GM10266 (cell line): ENCODE measurements around the gene PARL.

ENCODE experiments used
- DNase-seq: peaks from one replicate; pipeline ENCODE4 v3.0.0; 2012; ENCODE audit errors: extremely low spot score
- TF ChIP-seq, protein P1 (sequence below): IDR thresholded peaks from 2 replicates; pipeline ENCODE4 v1.5.1; 2012; ENCODE audit warnings: mild to moderate bottlenecking, low read depth; ENCODE audit not compliant: control insufficient read depth, insufficient read depth; ENCODE audit errors: missing control alignments

PARL gene

DNA sequence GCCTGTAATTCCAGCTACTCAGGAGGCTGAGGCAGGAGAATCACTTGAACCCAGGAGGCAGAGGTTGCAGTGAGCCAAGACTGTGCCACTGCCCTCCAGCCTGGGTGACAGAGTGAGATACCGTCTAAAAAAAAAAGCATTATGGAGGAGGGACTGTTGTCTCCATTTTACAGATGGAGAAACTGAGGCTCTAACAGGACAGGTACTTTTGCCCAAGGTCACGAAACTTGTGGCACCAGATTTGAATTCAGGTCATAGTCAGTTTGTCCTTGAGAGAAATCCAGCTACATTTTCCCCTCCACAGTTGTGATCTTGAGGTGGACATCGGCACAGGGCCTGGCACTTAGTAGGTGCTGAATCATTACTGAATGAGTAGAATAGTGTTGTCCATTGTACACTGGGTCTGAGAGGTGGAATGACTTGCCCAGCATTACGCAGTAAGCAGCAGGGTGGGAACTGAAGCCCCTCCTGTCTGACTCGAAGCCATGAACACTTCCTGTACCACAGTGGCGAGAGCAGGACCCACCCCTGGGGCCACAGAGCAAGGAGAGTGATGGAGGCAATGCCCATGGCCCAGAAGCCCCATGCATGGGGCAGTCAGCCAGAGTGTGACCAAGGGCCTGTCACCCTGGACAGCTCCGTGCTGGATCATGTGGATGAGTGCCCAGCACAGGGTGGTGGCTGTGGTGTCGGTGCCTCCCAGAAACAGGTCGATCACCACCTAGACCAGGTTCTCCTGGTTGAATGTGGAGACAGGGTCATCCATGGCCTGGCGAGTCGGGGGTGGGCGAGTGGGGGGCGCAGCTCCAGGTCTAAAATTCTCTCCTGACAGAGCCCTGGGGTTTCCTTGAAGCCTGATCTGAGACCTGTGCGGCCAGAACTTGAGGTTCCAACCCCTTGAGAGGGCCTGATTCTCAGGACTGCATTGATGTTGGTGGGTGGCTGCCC, 20.4 kb upstream of the PARL start:
- DNase-seq, result no peak
- TF ChIP-seq, protein P1, sequence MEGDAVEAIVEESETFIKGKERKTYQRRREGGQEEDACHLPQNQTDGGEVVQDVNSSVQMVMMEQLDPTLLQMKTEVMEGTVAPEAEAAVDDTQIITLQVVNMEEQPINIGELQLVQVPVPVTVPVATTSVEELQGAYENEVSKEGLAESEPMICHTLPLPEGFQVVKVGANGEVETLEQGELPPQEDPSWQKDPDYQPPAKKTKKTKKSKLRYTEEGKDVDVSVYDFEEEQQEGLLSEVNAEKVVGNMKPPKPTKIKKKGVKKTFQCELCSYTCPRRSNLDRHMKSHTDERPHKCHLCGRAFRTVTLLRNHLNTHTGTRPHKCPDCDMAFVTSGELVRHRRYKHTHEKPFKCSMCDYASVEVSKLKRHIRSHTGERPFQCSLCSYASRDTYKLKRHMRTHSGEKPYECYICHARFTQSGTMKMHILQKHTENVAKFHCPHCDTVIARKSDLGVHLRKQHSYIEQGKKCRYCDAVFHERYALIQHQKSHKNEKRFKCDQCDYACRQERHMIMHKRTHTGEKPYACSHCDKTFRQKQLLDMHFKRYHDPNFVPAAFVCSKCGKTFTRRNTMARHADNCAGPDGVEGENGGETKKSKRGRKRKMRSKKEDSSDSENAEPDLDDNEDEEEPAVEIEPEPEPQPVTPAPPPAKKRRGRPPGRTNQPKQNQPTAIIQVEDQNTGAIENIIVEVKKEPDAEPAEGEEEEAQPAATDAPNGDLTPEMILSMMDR, result no peak

DNA sequence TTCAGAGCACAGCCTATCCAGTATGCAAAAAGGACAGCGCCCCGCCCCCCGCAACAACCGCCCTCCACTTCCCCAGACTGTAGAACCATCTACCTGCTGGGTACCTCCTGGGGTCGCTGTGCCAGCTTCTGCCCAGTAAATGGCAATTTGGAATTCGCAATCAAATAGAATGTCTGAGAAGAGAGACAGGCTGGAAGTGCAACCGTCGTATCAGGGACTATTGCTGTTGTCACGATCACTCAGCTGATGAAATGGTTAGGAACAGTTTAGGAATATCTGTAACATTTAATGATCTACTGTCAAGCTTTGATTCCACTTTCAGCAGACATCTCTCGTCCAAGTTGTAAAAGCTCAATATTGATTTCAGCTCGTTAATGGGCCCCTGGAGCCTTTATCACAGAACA, 13.3 kb upstream of the PARL start:
- DNase-seq, result no peak
- TF ChIP-seq, protein P1, result no peak

DNA sequence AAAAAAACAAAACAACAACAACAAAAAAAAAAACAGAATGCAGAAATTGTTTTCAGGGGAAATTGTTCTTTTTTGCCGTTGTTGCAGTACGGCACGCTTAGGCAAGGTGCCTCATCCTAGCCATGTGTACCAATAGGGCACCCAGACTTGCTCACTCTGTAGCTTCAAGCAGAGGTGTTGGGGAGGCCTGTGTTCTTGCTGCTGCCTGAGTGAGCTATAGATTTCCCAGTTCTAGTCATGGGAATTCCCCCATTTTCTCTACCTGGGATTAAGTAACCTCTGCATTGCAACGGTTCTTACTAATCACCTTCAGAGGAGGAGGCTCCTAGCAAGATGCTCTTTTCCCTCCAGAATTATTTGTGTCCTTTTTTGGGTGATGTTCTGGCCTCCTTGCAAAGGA, 12.9 kb upstream of the PARL start:
- DNase-seq, result no peak
- TF ChIP-seq, protein P1, result no peak

DNA sequence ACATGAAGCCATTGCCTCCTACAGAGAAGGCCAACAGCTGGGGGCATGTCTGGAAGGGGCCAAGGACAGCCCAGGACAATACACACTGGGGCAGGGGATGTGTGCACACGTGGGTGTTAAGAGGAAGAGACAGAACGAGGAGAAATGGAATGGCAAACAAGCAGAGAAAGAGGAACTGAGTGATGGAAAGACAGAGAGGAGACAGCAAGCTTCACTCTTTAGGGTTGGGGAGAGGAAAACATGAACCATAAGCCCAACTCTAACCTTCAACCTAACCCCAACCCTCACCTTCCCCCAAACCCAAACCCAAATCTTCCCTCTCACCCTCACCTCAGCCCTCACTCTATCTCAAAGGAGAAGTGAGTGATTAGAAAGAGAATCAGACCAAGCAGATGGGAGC, 11.9 kb upstream of the PARL start:
- TF ChIP-seq, protein P1, result no peak
- DNase-seq, result no peak

DNA sequence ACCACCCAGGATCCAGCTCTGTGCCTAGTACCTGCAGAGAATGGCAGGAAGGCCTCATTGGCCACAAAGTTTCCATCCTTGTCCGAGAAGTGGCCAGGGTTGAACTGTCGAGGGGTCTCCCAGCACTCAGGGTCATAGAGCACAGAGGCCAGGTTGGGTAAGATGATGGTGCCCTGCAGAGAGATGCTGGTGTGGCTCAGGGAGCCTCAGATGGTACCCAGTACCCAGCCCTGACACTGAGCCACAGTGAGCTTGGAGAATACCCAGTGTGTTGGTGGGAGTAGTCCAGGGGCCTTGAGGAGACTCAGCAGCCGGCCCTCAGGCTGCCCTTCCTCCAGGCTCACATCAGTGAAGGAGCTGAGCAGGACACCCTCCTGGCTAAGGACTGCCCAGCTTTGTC, 11.5 kb upstream of the PARL start:
- TF ChIP-seq, protein P1, result no peak
- no peak for DNase-seq

DNA sequence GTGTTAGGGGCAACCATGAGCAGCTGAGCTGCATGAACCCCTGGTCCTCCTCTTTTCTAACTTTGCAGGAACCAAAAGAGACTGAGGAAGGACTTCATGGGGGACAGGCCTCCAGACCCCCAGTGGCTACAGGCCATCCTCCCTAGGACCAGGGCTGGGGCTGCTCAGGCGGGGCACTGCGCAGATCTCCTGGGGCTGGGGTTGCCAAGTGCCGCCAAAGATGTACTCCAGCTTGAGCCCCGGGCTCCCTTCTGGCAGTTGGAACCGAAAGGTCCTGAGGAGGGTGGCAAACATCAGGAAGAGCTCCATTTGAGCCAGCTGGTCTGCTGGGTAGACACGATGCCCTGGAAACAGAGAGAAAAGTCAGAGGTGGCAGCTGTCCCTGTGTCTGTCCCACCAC, 11.1 kb upstream of the PARL start:
- no peak for DNase-seq
- TF ChIP-seq, protein P1, result no peak

DNA sequence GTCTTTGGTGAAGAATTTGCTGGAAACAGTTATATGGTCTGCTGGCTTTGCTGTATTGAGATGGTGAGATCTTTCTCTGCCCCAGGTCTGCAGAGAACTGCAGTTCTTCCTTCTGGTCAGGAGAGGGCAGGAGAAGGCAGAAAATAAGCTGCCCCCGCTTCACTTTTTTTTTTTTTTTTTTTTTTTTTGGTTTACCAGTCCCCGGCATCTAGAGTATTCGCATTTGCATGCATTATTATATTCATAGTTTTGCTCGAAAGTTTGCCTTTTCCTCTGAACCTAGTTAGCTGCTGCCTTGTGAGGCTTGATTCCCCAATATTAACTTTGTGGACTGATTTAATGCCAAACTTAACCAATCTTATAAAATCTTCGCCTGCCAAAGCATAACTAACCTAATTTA, 10.6 kb upstream of the PARL start:
- DNase-seq, result peak; percentile 89
- TF ChIP-seq, protein P1, result peak; percentile 96
